CD4-positive, alpha-beta T cell (primary cell): ENCODE data around the gene DTX3. TPM values are rescaled to one million over a fixed set of nuclear protein-coding genes. Genes with fewer than 3 reads are reported as not detected.
A peak's percentile ranks its signal among the peaks of the same experiment; 100 is the strongest.
"Not testable (repeated sequence)": the region's sequence is repeated elsewhere in the genome, so short reads cannot be mapped to it uniquely, and the experiment has no call there.

Experiments used
- ATAC-seq: fragments of 200-7000 bp; cut with Tn5 transposase; one replicate; pipeline ENCODE4 v1.10.0; 2022; ENCODE audit warnings: mild to moderate bottlenecking; ENCODE audit not compliant: poor library complexity
- CTCF ChIA-PET: fragments of 350-600 bp; sonication (Branson Sonifier 250); formaldehyde crosslinking; loops from one replicate; lab custom pipeline; 2021; ENCODE audit warnings: antibody characterized with exemption, inconsistent platforms; lab: Charles Lee
- POLR2A ChIA-PET: fragments of 350-600 bp; sonication (Branson Sonifier 250); formaldehyde crosslinking; loops from one replicate; lab custom pipeline; 2021; ENCODE audit warnings: antibody characterized with exemption, inconsistent platforms; lab: Charles Lee
- DNase-seq, 14 experiments: peaks; one replicate each; pipeline ENCODE4 v3.0.0-alpha.2; 2013 to 2020; ENCODE audit warnings: mixed read lengths in 2 of 14
- H3K27ac ChIP-seq, 2 donors: one replicate each; pipeline versions ENCODE4 v1.5.1 to v1.7.0; 2013; ENCODE audit warnings: low read length in 2 of 2, low read depth in 1 of 2, mild to moderate bottlenecking in 1 of 2
- H3K27me3 ChIP-seq, 2 experiments: 1 replicate in 1 of 2; 2 replicates in 1 of 2; pipeline versions ENCODE4 v1.6.1 to v1.7.0; 2013; ENCODE audit warnings: low read length in 2 of 2, control low read depth in 1 of 2, mild to moderate bottlenecking in 1 of 2, moderate library complexity in 1 of 2; ENCODE audit not compliant: insufficient read depth in 2 of 2, control insufficient read depth in 1 of 2
- H3K36me3 ChIP-seq: one replicate; pipeline ENCODE4 v1.6.1; 2013; ENCODE audit warnings: low read length, control low read depth; ENCODE audit not compliant: insufficient read depth
- H3K4me1 ChIP-seq: one replicate; pipeline ENCODE4 v1.6.1; 2013; ENCODE audit warnings: low read length, control low read depth; ENCODE audit not compliant: insufficient read depth
- H3K4me3 ChIP-seq: one replicate; pipeline ENCODE4 v1.5.1; 2013; ENCODE audit warnings: mild to moderate bottlenecking, low read length, moderate library complexity
- H3K9me3 ChIP-seq, 2 experiments: 1 replicate in 1 of 2; 2 replicates in 1 of 2; pipeline versions ENCODE4 v1.6.1 to v1.7.0; 2013; ENCODE audit warnings: low read length in 2 of 2, mild to moderate bottlenecking in 2 of 2, control low read depth in 1 of 2, moderate library complexity in 1 of 2; ENCODE audit not compliant: control insufficient read depth in 1 of 2, insufficient read depth in 1 of 2
- H3K27ac Mint-ChIP-seq: one replicate; pipeline ENCODE4 v1.8.0; 2020; ENCODE audit warnings: mixed read lengths
- H3K27me3 Mint-ChIP-seq: one replicate; pipeline ENCODE4 v1.8.0; 2021; ENCODE audit warnings: mixed read lengths
- H3K36me3 Mint-ChIP-seq: one replicate; pipeline ENCODE4 v1.8.0; 2021; ENCODE audit warnings: low read depth, mixed read lengths
- H3K4me1 Mint-ChIP-seq: one replicate; pipeline ENCODE4 v1.8.0; 2021; ENCODE audit warnings: low read depth, mixed read lengths
- H3K4me3 Mint-ChIP-seq: one replicate; pipeline ENCODE4 v1.8.0; 2020; ENCODE audit warnings: mild to moderate bottlenecking, mixed read lengths
- H3K9me3 Mint-ChIP-seq: one replicate; pipeline ENCODE4 v1.8.0; 2020; ENCODE audit warnings: mixed read lengths
- CTCF ChIP-seq: fragments of 200-600 bp; IDR thresholded peaks from one replicate; pipeline ENCODE4 v1.8.0; 2022; ENCODE audit warnings: antibody characterized with exemption, mild to moderate bottlenecking
- intact Hi-C, 2 experiments: fragments of 100-400 bp; cut with DNase I in 1 of 2; cut with micrococcal nuclease in 1 of 2; formaldehyde crosslinking; loops; one replicate each; pipeline versions ENCODE4 v1.15.1 to v1.9.0; 2023 to 2025; cut with DNase I, micrococcal nuclease
- total RNA-seq, 174 experiments: library from RNA in 2 of 174; stranded (reverse) in 2 of 174; gene quantifications; one replicate each; pipeline ENCODE4 v1.2.3 and lab custom pipeline; 2021 to 2026

The DTX3 gene
- total RNA-seq, 2 experiments from 2014 or later: 28.6 to 29.4 TPM

GRCh38 chr12:57632073-57632957 lies 27.7 kb downstream of the DTX3 start:
- Histone ChIP-seq H3K27me3 (peaks cover 59 to 64% of the 10 kb centered on the region in 2 experiments), H3K36me3 (no peaks in the 10 kb centered on the region), H3K9me3 (peaks cover 0 to 6% of the 10 kb centered on the region in 2 experiments), H3K4me1 (peaks cover 28% of the 10 kb centered on the region), H3K4me3 (peak overlapping the region; percentile 56), H3K27ac (no peak overlapping the region)
- no peak overlapping the region for H3K27ac Mint-ChIP-seq
- H3K4me3 Mint-ChIP-seq: peak overlapping the region; percentile 36
- POLR2A ChIA-PET: interaction anchor here (0.5 to 1.8 kb wide), 6 partner anchors 42 to 173 kb away, joined by 3 to 6 read pairs (median 4); partner anchors contain the start of genes ARHGAP9, GLI1, OS9 and PIP4K2C
- CTCF ChIA-PET: interaction anchor here (0.6 to 4.9 kb wide), 10 partner anchors 11 to 177 kb away, joined by 3 to 34 read pairs (median 3); partner anchors contain the start of genes INHBE and OS9
- no peaks in the 10 kb centered on the region for H3K36me3 Mint-ChIP-seq
- peaks cover 66% of the 10 kb centered on the region for H3K27me3 Mint-ChIP-seq
- H3K9me3 Mint-ChIP-seq: no peaks in the 10 kb centered on the region
- DNase-seq (peak in 3 of 14 experiments; percentile 18 to 62 (median 57)), ATAC-seq (peak; percentile 15)
- peaks cover 19% of the 10 kb centered on the region for H3K4me1 Mint-ChIP-seq
- TF ChIP-seq CTCF: no peak
- intact Hi-C loops: loop anchor here in 1 of 2 experiments (2.0 to 5.0 kb wide), 2 partner anchors 50 to 60 kb away; partner anchors contain the start of gene OS9

GRCh38 chr12:57632958-57633840 lies 28.6 kb downstream of the DTX3 start, which contains the start of gene B4GALNT1:
B4GALNT1 (minus strand) TSS chr12:57633201; CDS start chr12:57632132, 1,069 bp downstream.
- ATAC-seq (peak; percentile 93), DNase-seq (peak; percentile 33 to 84 (median 56))
- Mint-ChIP-seq H3K4me3 (peak within 1 kb of the TSS; percentile 72), H3K9me3 (no peaks in the 10 kb centered on the region), H3K36me3 (no peaks in the 10 kb centered on the region), H3K27ac (no peak within 1 kb of the TSS), H3K27me3 (peaks cover 67% of the 10 kb centered on the region), H3K4me1 (peaks cover 15% of the 10 kb centered on the region)
- peak; percentile 89 for TF ChIP-seq CTCF
- Histone ChIP-seq H3K4me3 (peak within 1 kb of the TSS; percentile 56), H3K36me3 (no peaks in the 10 kb centered on the region), H3K27ac (no peak within 1 kb of the TSS), H3K27me3 (peaks cover 50 to 58% of the 10 kb centered on the region in 2 experiments), H3K4me1 (peaks cover 20% of the 10 kb centered on the region), H3K9me3 (no peaks in the 10 kb centered on the region)
- intact Hi-C loops: loop anchor here (1.0 to 5.0 kb wide), 4 partner anchors 50 to 109 kb away; partner anchors contain the start of gene OS9 (in 1 of the 2)
- ChIA-PET CTCF (interaction anchor here (0.6 to 4.9 kb wide), 11 partner anchors 10 to 394 kb away, joined by 3 to 34 read pairs (median 3); partner anchors contain the start of genes INHBE and OS9), POLR2A (interaction anchor here (0.5 to 1.8 kb wide), 6 partner anchors 42 to 174 kb away, joined by 3 to 6 read pairs (median 4); partner anchors contain the start of genes ARHGAP9, GLI1, OS9 and PIP4K2C)

GRCh38 chr12:57636731-57637130 lies 32.1 kb downstream of the DTX3 start:
- H3K36me3 Mint-ChIP-seq, H3K27ac Mint-ChIP-seq, H3K9me3 ChIP-seq, H3K36me3 ChIP-seq, ATAC-seq, H3K4me3 ChIP-seq, H3K27ac ChIP-seq, DNase-seq, H3K4me3 Mint-ChIP-seq, intact Hi-C loops, H3K9me3 Mint-ChIP-seq, POLR2A ChIA-PET: not testable (repeated sequence)
- Histone ChIP-seq H3K27me3 (peaks cover 28 to 32% of the 10 kb centered on the region in 2 experiments), H3K4me1 (peaks cover 18% of the 10 kb centered on the region)
- peaks cover 58% of the 10 kb centered on the region for H3K27me3 Mint-ChIP-seq
- CTCF ChIA-PET: interaction anchor here (0.9 kb wide), 1 partner anchor 53 kb away, joined by 3 read pairs; no protein-coding TSS in a partner anchor
- peaks cover 11% of the 10 kb centered on the region for H3K4me1 Mint-ChIP-seq
